NCI-H1694 (cell line): ENCODE data around the gene MRPL12.

Experiments used
- DNase-seq: peaks from one replicate; lab custom pipeline; 2025; lab: John Stamatoyannopoulos, UW

The MRPL12 gene

GRCh38 chr17:81701288-81702071 is 1.7 kb upstream of the MRPL12 start:
- no peak for DNase-seq

DNA sequence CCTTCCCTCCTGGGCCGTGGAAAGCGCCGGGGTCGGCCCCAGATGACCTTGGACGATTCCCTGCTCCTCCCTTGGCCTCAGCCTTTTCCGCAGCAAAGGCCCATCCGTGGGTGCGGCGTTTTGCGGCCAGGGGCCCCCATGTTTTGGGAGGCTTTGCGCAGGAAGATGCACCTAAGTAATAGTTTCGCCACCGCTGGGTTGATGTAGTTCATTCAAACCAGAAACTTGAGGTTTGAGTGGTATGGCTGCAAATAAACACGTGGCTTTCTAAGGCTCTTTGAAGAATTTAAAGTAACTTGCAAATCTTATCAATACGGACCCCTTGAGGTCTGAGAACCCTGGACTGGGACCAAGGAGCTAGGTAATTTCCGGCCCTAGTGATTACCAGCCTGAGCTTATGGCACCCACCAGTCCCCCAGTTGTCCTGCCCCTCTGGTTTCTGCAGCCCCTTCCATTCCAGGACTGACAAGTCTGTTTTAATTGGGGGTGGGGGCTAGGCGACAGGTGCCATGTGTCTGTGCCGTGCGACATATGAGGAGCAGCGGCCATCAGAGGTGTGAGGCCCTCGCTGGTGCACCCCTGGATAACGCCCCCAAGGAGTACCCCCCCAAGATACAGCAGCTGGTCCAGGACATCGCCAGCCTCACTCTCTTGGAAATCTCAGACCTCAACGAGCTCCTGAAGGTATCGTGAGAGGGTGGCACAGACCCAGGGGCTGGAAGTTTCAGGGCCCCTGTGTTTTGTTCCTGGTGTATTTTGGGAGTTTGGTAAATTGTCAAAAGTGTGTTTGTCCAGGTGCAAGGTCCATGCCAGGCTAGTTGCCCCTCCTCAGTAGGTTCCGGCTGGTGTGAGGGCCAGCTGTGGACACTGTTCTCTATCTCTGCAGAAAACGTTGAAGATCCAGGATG is 834 bp downstream of the MRPL12 start:
- no peak for DNase-seq

GRCh38 chr17:81705518-81706231 is 2.5 kb downstream of the MRPL12 start:
- DNase-seq, result no peak

- no peak for DNase-seq
These were observed 3.1 kb downstream of the MRPL12 start for GRCh38 chr17:81706232-81706611.

DNA sequence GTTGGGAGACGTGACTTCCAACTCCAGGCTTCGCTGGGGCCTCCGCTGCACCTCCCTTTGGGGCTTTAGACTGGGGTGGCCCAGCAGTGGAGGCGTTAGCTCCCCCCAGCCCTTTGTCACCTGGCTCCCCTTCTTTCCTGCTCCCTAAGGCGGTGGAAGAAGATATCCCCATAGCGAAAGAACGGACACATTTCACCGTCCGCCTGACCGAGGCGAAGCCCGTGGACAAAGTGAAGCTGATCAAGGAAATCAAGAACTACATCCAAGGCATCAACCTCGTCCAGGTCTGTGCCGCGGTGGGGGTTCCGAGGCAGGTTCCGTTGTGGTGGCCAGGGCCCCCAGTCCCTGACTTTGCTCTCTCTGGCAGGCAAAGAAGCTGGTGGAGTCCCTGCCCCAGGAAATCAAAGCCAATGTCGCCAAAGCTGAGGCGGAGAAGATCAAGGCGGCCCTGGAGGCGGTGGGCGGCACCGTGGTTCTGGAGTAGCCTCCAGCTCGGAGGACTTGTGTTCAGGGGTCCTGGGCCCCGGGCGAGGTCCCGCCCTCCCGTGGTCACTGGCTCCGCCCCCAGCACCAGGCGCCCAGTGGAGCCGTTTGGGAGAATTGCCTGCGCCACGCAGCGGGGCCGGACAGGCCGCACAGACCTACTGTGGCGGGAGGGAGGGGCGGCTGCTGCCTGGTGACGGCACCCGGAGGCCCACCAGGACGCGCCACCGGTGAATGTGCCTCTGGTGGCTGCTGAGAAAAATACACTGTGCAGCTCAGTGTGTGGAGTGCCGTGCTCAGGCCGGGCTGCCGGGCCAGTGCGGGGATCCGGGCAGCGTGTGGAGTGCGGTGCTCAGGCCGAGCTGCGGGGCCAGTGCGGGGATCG is 3.8 kb downstream of the MRPL12 start:
- no peak for DNase-seq

DNA sequence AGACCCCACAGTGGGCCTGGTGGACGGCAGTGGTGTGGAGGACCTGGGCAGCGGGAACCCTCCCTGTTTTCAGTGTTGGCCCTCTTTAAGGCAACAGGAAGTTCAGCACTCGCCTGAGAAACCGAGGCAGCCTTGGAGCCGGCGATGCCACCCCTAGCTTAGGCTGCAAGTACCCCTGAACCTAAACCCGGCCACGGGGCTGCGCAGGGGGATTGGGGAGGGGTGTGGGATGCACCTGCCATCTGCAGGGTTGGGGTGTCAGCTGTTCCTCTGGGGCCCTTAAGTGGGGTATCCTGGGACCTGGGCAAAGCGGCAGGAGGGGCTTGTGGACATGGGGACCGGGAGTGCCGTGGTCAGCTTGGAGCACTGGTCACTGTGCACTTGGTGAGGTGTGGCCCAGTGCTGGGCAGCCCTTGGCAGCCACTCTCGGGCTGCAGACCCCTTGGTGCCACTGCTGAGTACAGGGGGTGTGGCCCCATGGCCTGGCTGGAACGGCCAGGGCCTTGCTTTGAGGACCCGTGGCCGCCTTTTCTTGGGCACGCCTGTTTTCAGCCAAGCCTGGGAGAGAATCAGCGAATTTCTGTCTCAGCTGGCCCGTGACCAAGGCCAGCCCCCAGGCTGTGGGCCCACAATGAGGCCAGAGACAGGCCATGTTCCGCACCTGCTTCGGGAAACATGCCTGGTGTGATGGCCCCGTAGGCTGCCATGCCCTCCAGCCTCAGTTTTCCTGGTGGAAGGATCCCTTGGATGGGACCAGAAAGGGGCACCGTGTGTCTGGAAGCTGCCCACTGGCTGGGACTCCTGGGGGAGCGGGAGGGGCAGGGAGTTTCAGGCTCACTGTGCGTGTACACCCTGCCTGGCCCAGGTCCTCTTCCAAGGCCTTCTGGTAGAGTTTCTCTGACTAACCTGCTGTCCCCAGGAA is 4.8 kb downstream of the MRPL12 start:
- no peak for DNase-seq

DNA sequence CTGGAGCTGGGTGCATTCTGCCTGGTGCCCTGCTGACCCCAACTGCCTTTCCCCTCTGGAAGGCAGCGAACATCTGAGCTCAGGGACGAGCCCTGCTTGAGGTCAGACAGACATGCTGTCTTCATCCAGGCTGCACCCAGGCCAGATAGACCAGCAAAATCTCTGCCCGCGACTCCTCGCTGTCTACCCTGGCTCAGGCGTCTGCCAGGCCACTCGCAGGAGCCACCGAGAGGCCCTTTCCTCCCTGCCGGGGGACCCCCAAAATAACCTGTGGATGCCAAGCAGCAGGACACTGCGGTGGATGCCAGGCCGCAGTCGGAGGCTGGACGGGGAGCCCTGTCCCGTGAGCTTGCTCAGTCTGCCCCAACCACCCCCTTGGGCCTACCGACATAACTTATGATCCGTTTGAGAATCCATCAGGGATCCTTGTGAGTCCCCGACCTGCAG is 5.6 kb downstream of the MRPL12 start:
- no peak for DNase-seq

DNA sequence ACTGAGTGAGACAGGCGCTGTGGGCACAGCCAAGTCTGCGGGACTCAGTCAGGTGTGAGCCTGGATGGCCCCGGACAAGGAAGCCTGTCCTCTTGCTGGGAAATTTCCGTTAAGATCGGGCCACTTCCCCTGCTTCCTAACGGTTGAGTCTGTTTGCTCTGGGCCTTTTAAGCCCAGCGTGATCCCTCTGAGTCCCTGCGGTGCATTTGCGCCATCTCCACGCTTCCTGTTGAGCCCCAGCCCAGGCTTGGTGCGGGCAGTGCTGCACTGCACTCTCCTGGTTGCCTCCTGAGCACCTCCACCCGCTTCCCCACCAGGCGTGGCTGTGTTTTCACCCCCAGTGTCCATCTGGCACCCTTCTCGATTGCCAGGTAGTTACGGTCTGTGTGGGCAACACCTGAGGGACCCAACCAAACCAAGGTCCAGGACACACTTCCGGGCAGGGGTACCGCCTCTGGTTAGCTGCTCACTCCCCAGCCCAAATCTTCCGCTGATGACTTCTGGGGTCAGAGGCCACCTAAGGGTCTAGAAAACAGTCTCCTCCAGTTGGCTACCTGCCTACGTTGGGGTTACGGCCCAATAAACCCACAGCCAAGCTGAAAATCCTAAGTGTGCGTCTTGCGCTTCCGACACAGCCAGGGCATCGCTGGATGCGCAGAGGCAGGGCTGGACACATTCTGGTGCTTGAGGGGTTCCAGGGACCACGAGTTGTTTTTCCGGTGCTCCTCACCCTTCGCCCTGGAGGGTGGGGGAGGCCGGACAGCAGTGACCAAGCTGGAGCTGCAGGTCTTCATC is 7.5 kb downstream of the MRPL12 start:
- no peak for DNase-seq

DNA sequence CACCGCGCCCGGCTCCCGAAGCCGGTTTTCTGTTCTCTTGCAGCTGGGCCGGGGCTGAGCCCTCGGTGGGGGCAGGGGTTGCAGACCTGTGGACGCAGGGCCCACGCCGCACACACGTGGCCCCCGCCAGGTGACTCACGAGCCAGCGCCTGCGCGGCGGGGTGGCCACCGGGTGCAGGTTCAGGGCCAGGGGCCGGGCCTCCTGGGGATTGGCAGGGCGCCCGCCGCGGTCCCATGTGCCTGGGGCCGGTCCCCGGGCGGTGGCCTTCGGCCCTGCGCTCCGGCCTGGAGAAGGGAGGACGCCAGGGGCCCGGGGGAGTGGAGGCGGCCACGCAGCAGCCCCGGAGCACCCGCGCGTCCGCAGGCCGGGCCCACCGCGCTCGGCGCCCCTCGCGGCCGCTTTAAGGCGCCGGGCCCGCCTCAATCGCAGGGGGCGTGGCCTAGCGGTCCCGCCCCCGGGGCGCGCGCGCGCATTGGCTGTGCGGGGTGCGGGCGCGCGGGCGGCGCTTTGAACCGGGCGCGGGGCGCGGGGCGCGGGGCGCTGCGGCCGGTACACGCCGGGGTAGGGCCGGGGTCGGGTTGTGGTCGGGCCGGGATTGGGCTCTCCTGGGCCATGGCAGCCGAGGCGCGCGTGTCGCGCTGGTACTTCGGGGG is 8.8 kb downstream of the MRPL12 start, which contains the start of gene SLC25A10:
SLC25A10 (plus strand) TSS at position 471 of the 654 bp plus-strand sequence; CDS start at position 614, 143 bp downstream.
- DNase-seq, result no peak

DNA sequence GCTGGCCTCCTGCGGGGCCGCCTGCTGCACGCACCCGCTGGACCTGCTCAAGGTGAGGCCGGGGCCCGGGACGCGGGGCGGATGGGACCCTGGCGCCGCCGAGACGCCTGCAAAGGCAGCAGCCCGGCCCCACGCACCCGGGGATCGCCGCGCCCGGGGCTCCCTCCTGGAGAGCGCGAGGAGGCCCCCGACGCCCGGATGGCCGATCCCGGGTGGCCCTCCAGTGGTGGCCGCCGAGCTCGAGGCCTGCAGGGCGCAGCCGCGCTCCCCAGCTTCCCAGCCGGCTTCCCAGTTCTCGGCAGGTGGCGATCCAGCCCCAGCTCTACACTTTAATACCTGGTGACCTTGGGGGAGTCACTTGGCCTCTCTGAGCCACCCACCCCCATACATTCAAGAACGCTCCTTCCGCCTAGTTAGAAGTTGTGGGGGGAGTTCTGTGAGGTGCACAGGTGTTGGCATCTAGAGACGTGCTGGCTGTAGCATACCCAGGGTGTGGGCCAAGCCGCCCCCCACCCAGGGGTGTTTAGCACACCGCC is 9.4 kb downstream of the MRPL12 start:
- no peak for DNase-seq

- no peak for DNase-seq
These were observed 9.9 kb downstream of the MRPL12 start for GRCh38 chr17:81713004-81713555.

- DNase-seq, result no peak
These were observed 10.6 kb downstream of the MRPL12 start for GRCh38 chr17:81713556-81714411.

DNA sequence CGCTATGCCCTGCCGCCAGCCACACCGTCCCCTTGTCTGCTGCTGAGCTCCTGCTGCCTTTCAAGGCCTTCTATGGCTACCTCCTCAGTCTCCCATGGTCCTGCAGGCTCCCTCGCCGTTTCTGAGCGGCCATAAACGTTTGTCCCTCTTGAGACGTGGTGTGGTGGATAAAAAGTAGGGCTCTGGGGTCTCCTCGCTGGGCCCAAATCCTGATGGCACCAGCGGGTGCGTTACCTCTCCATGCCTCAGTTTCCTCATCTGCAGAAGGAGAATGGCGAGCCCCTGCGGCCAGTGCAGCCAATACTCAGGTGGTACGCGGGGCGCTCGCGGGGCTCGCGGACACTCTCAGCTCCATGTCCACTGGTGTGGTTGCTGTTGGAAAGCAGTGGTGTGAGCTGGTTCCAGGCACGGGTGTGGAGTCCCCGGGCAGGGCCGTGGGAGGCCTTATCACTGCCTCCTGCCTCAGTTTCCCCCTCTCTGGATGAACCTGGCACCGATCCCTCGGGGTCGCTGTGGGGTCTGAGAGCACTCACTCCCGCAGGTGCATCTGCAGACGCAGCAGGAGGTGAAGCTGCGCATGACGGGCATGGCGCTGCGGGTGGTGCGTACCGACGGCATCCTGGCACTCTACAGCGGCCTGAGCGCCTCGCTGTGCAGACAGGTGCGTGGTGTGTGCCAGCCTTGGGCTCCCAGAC is 11.4 kb downstream of the MRPL12 start:
- no peak for DNase-seq

DNA sequence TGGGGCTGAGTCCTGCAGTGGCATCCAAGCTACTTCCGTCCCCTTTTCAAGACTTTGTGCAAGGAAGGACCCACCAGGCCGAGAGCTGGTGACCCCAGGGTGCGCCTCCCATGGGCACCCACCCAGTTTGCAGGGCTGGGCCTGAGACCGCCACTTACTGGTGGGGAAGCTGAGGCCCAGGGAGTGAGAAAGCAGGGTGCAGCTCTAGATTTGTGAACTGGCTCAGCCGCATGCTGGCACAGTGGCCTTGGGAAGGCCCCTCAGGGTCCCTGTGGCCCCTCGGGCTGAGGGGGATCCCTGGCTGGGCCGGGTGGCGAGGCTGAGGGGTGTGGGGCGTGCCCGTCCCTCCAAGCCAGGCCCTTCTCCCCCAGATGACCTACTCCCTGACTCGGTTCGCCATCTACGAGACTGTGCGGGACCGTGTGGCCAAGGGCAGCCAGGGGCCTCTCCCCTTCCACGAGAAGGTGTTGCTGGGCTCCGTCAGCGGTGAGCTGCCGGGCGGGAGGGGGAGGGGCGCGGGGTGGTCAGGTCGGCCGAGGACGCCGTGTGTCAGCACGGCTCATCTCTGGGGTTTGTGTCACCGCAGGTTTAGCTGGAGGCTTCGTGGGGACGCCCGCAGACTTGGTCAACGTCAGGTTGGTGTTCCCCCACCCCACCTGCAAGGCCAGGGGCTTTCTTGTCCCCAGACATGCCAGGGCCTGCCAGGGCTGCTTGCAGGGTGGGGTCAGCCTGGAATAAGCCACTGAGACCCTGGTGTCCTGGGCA is 12.1 kb downstream of the MRPL12 start:
- no peak for DNase-seq

DNA sequence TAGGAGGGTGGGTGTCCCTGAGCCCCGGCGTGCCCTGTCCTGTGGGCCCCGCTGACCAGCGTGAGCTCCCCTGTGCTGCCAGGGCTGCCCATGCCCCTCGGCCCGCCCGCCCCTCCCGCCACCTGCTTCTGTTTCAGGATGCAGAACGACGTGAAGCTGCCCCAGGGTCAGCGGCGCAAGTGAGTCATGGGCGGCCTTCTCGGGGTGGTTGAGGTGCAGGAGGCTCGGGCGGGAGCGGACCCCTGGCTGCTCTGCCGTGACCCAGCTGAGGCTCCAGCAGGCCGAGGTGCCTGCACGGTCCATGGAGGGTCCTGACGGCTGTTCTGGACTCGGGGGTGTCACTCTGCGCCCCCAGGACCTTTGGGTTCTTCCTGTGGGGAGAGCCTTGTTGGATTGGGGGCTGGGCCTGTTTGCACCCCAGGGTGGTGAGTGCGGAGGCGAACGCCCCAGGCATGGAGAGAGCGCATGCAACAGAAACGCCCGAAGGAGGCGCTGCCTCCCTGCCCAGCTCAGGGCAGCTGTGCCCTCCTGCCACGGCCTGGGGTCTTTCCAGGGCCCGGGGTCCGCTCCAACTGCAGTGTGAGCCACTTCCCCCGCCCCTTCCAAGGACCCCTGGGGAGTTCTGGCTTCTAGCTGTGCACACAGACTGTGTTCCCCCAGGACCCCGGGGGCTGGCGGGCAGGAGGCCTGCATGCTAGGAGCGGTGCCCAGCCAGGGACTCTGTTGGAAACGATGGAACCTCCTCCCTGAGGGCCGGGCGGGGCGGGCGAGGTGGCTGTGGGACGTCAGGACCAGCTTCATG is 12.9 kb downstream of the MRPL12 start:
- DNase-seq, result no peak
